ENCODE measurements around the gene OR6V1.
"Not testable (repeated sequence)": the region's sequence is repeated elsewhere in the genome, so short reads cannot be mapped to it uniquely, and the experiment has no call there.

The OR6V1 gene

GRCh38 chr7:143043391-143043790 is 8.8 kb upstream of the OR6V1 start:
- no peak for DNase-seq

- no peak for DNase-seq
Measured at GRCh38 chr7:143046426-143046851, 5.7 kb upstream of the OR6V1 start.

GRCh38 chr7:143047326-143047725 is 4.8 kb upstream of the OR6V1 start:
- DNase-seq = no peak

GRCh38 chr7:143048827-143049226 is 3.3 kb upstream of the OR6V1 start:
- no peak for DNase-seq

- no peak for DNase-seq
Measured at GRCh38 chr7:143049362-143049761, 2.8 kb upstream of the OR6V1 start.

GRCh38 chr7:143050931-143051330 is 1.2 kb upstream of the OR6V1 start:
- DNase-seq = no peak

- DNase-seq = no peak
Measured at GRCh38 chr7:143054621-143055020, 2.5 kb downstream of the OR6V1 start.

- DNase-seq = no peak
Measured at GRCh38 chr7:143055754-143056153, 3.6 kb downstream of the OR6V1 start.

- DNase-seq = no peak
Measured at GRCh38 chr7:143063741-143064140, 11.6 kb downstream of the OR6V1 start.

GRCh38 chr7:143068446-143068845 is 16.3 kb downstream of the OR6V1 start:
- DNase-seq = no peak

GRCh38 chr7:143069912-143070500 is 17.9 kb downstream of the OR6V1 start:
- DNase-seq = no peak

GRCh38 chr7:143073556-143073955 is 21.4 kb downstream of the OR6V1 start:
- DNase-seq = no peak

- no peak for DNase-seq
Measured at GRCh38 chr7:143074141-143074540, 22.0 kb downstream of the OR6V1 start.

GRCh38 chr7:143085109-143085508 is 33.0 kb downstream of the OR6V1 start:
- DNase-seq = no peak

GRCh38 chr7:143085610-143086009 is 33.5 kb downstream of the OR6V1 start:
- not testable (repeated sequence) for DNase-seq

- not testable (repeated sequence) for DNase-seq
Measured at GRCh38 chr7:143088549-143089231, 36.5 kb downstream of the OR6V1 start.

GRCh38 chr7:143096146-143096545 is 44.0 kb downstream of the OR6V1 start:
- DNase-seq = no peak

- DNase-seq = not testable (repeated sequence)
Measured at GRCh38 chr7:143099579-143099978, 47.4 kb downstream of the OR6V1 start.

All from NCI-H1048 (cell line).